IPS-NIHi11 (cell line): ENCODE measurements around the gene TRPV2.

Experiments
- DNase-seq: peaks from one replicate; pipeline ENCODE4 v3.0.0; 2012; ENCODE audit warnings: mixed read lengths, low spot score

The TRPV2 gene

GRCh38 chr17:16473044-16474011 is 58.0 kb downstream of the TRPV2 start:
- DNase-seq, result no peak

GRCh38 chr17:16474012-16474725 is 58.8 kb downstream of the TRPV2 start:
- DNase-seq, result no peak

- no peak for DNase-seq
These were observed 59.9 kb downstream of the TRPV2 start for GRCh38 chr17:16475179-16475704.

- peak; percentile 51 for DNase-seq
These were observed 61.9 kb downstream of the TRPV2 start for GRCh38 chr17:16477255-16477654.

GRCh38 chr17:16477666-16478065 is 62.3 kb downstream of the TRPV2 start:
- no peak for DNase-seq

- DNase-seq, result no peak
These were observed 63.3 kb downstream of the TRPV2 start for GRCh38 chr17:16478649-16479048.

GRCh38 chr17:16479264-16479663 is 63.9 kb downstream of the TRPV2 start:
- DNase-seq, result no peak

GRCh38 chr17:16480995-16481394 is 65.6 kb downstream of the TRPV2 start:
- DNase-seq, result no peak

- no peak for DNase-seq
These were observed 66.9 kb downstream of the TRPV2 start for GRCh38 chr17:16482253-16482652.

- no peak for DNase-seq
These were observed 67.8 kb downstream of the TRPV2 start for GRCh38 chr17:16483021-16483645.

- no peak for DNase-seq
These were observed 69.2 kb downstream of the TRPV2 start for GRCh38 chr17:16484445-16485175.
